Naive thymus-derived CD8-positive, alpha-beta T cell (primary cell): ENCODE data around the gene MAPKAP1. TPM values are rescaled to one million over a fixed set of nuclear protein-coding genes. Genes with fewer than 3 reads are reported as not detected.

Experiments used
- ATAC-seq, 2 donors: fragments of 150-1000 bp; cut with Tn5 transposase in 1 of 2; sonication (Bioruptor Pico), chemical (Tn5 transposase) in 1 of 2; 1 replicate in 1 of 2; 2 replicates in 1 of 2; pipeline ENCODE4 v1.10.0; 2021; ENCODE audit warnings: mild to moderate bottlenecking in 2 of 2, moderate library complexity in 2 of 2
- POLR2A ChIA-PET: fragments of 350-600 bp; sonication (Branson Sonifier 250); formaldehyde crosslinking; loops from one replicate; lab custom pipeline; 2021; ENCODE audit warnings: antibody characterized with exemption; lab: Charles Lee
- DNase-seq, 10 donors: peaks; one replicate each; pipeline versions ENCODE4 v3.0.0 to v3.0.0-alpha.2; 2020 to 2022
- H3K27ac Mint-ChIP-seq, 10 donors: one replicate each; pipeline ENCODE4 v1.8.0; 2020 to 2022; ENCODE audit warnings: mild to moderate bottlenecking in 10 of 10, mixed read lengths in 10 of 10, moderate library complexity in 4 of 10, inconsistent platforms in 1 of 10
- H3K27me3 Mint-ChIP-seq, 5 donors: one replicate each; pipeline ENCODE4 v1.8.0; 2021 to 2022; ENCODE audit warnings: mixed read lengths in 5 of 5
- H3K36me3 Mint-ChIP-seq, 3 donors: one replicate each; pipeline ENCODE4 v1.8.0; 2020 to 2022; ENCODE audit warnings: mixed read lengths in 3 of 3, mild to moderate bottlenecking in 2 of 3, inconsistent platforms in 1 of 3
- H3K4me1 Mint-ChIP-seq, 4 donors: one replicate each; pipeline ENCODE4 v1.8.0; 2021 to 2022; ENCODE audit warnings: mixed read lengths in 4 of 4
- H3K4me3 Mint-ChIP-seq, 10 donors: one replicate each; pipeline ENCODE4 v1.8.0; 2020 to 2022; ENCODE audit warnings: mild to moderate bottlenecking in 10 of 10, mixed read lengths in 10 of 10, moderate library complexity in 6 of 10, inconsistent platforms in 1 of 10
- H3K9me3 Mint-ChIP-seq, 9 donors: one replicate each; pipeline ENCODE4 v1.8.0; 2020 to 2022; ENCODE audit warnings: mixed read lengths in 9 of 9, mild to moderate bottlenecking in 3 of 9, inconsistent platforms in 1 of 9, moderate library complexity in 1 of 9
- polyA plus RNA-seq, 3 donors: library from polyadenylated mRNA; unstranded; fragments of 300-500 nt; fragmentation: Illumina TruSeq; gene quantifications; one replicate each; pipeline ENCODE4 v1.2.3, GENCODE V29; 2021
- total RNA-seq, 8 experiments: library from RNA in 2 of 8; stranded (reverse) in 2 of 8; gene quantifications; one replicate each; pipeline ENCODE4 v1.2.3 and lab custom pipeline; 2021 to 2026

MAPKAP1 gene
- total and polyA plus RNA-seq, 5 experiments from 2014 or later: 50.0 to 69.6 (median 53.5) TPM

GRCh38 chr9:125532412-125532811 lies 174.6 kb downstream of the MAPKAP1 start:
- no peak for DNase-seq
- Mint-ChIP-seq H3K4me3 (no peak overlapping the region), H3K36me3 (peaks cover 0 to 10% (median 2%) of the 10 kb centered on the region in 3 donors), H3K27ac (peak overlapping the region in 1 of 10 donors; percentile 23), H3K4me1 (peaks cover 9 to 48% (median 21%) of the 10 kb centered on the region in 4 donors), H3K9me3 (no peaks in the 10 kb centered on the region), H3K27me3 (no peaks in the 10 kb centered on the region)
- POLR2A ChIA-PET: no interaction called here
- no peak for ATAC-seq

GRCh38 chr9:125529589-125530515 lies 177.2 kb downstream of the MAPKAP1 start:
- Mint-ChIP-seq H3K9me3 (no peaks in the 10 kb centered on the region), H3K27ac (peak overlapping the region in 4 of 10 donors; percentile 16 to 84 (median 58)), H3K36me3 (peaks cover 0 to 15% (median 2%) of the 10 kb centered on the region in 3 donors), H3K4me1 (peaks cover 11 to 60% (median 25%) of the 10 kb centered on the region in 4 donors), H3K27me3 (no peaks in the 10 kb centered on the region), H3K4me3 (no peak overlapping the region)
- DNase-seq (no peak), ATAC-seq (peak in 1 of 2 donors; percentile 28)
- POLR2A ChIA-PET: interaction anchor here (0.6 kb wide), 1 partner anchor 298 kb away, joined by 5 read pairs; no protein-coding TSS in a partner anchor

- peaks cover 0 to 16% (median 2%) of the 10 kb centered on the region in 3 donors for H3K36me3 Mint-ChIP-seq
- no peaks in the 10 kb centered on the region for H3K27me3 Mint-ChIP-seq
- peak overlapping the region in 3 of 10 donors; percentile 28 to 63 (median 54) for H3K27ac Mint-ChIP-seq
- H3K4me1 Mint-ChIP-seq: peaks cover 12 to 62% (median 27%) of the 10 kb centered on the region in 4 donors
- ATAC-seq (no peak), DNase-seq (no peak)
- POLR2A ChIA-PET: no interaction called here
- no peaks in the 10 kb centered on the region for H3K9me3 Mint-ChIP-seq
- no peak overlapping the region for H3K4me3 Mint-ChIP-seq
Observed at GRCh38 chr9:125529107-125529506, 177.9 kb downstream of the MAPKAP1 start.

- Mint-ChIP-seq H3K36me3 (peaks cover 0 to 11% (median 2%) of the 10 kb centered on the region in 3 donors), H3K4me3 (no peak overlapping the region), H3K4me1 (peaks cover 20 to 71% (median 39%) of the 10 kb centered on the region in 4 donors), H3K9me3 (no peaks in the 10 kb centered on the region), H3K27me3 (no peaks in the 10 kb centered on the region), H3K27ac (peak overlapping the region in 3 of 10 donors; percentile 43 to 73 (median 53))
- POLR2A ChIA-PET: no interaction called here
- no peak for DNase-seq
- no peak for ATAC-seq
Observed at GRCh38 chr9:125527471-125528002, 179.5 kb downstream of the MAPKAP1 start.

- peaks cover 0 to 11% (median 2%) of the 10 kb centered on the region in 3 donors for H3K36me3 Mint-ChIP-seq
- no peak overlapping the region for H3K4me3 Mint-ChIP-seq
- ATAC-seq (no peak), DNase-seq (no peak)
- no peaks in the 10 kb centered on the region for H3K9me3 Mint-ChIP-seq
- H3K27ac Mint-ChIP-seq: no peak overlapping the region
- H3K4me1 Mint-ChIP-seq: peaks cover 29 to 73% (median 44%) of the 10 kb centered on the region in 4 donors
- POLR2A ChIA-PET: no interaction called here
- H3K27me3 Mint-ChIP-seq: no peaks in the 10 kb centered on the region
Observed at GRCh38 chr9:125525921-125526631, 180.9 kb downstream of the MAPKAP1 start.

GRCh38 chr9:125524583-125525355 lies 182.2 kb downstream of the MAPKAP1 start:
- ATAC-seq (no peak), DNase-seq (no peak)
- H3K27ac Mint-ChIP-seq: no peak overlapping the region
- H3K9me3 Mint-ChIP-seq: no peaks in the 10 kb centered on the region
- peaks cover 25 to 64% (median 36%) of the 10 kb centered on the region in 4 donors for H3K4me1 Mint-ChIP-seq
- peak overlapping the region in 1 of 10 donors; percentile 29 for H3K4me3 Mint-ChIP-seq
- POLR2A ChIA-PET: no interaction called here
- no peaks in the 10 kb centered on the region for H3K27me3 Mint-ChIP-seq
- peaks cover 0 to 15% (median 2%) of the 10 kb centered on the region in 3 donors for H3K36me3 Mint-ChIP-seq

- H3K27ac Mint-ChIP-seq: peak overlapping the region in 5 of 10 donors; percentile 22 to 84 (median 57)
Observed at GRCh38 chr9:125523681-125524080, 183.3 kb downstream of the MAPKAP1 start.

GRCh38 chr9:125522328-125522725 lies 184.7 kb downstream of the MAPKAP1 start:
- POLR2A ChIA-PET: interaction anchor here (1.2 kb wide), 1 partner anchor 301 kb away, joined by 3 read pairs; no protein-coding TSS in a partner anchor
- H3K27ac Mint-ChIP-seq: peak overlapping the region; percentile 45 to 90 (median 82)
- H3K27me3 Mint-ChIP-seq: no peaks in the 10 kb centered on the region
- H3K9me3 Mint-ChIP-seq: no peaks in the 10 kb centered on the region
- DNase-seq (no peak), ATAC-seq (no peak)
- peaks cover 23 to 45% (median 35%) of the 10 kb centered on the region in 4 donors for H3K4me1 Mint-ChIP-seq
- H3K36me3 Mint-ChIP-seq: peaks cover 0 to 21% (median 2%) of the 10 kb centered on the region in 3 donors
- H3K4me3 Mint-ChIP-seq: peak overlapping the region in 7 of 10 donors; percentile 10 to 74 (median 36)

More at GRCh38 chr9:125523681-125524080, 183.3 kb downstream of the MAPKAP1 start:
- ATAC-seq (no peak), DNase-seq (no peak)
- H3K36me3 Mint-ChIP-seq: peaks cover 0 to 15% (median 2%) of the 10 kb centered on the region in 3 donors
- H3K27me3 Mint-ChIP-seq: no peaks in the 10 kb centered on the region
- peaks cover 25 to 55% (median 36%) of the 10 kb centered on the region in 4 donors for H3K4me1 Mint-ChIP-seq
- POLR2A ChIA-PET: no interaction called here
- H3K9me3 Mint-ChIP-seq: no peaks in the 10 kb centered on the region
- H3K4me3 Mint-ChIP-seq: peak overlapping the region in 2 of 10 donors; percentile 31 to 45

- DNase-seq (peak in 6 of 10 donors; percentile 1 to 76 (median 34)), ATAC-seq (peak; percentile 97 to 98)
- H3K4me1 Mint-ChIP-seq: peaks cover 23 to 43% (median 35%) of the 10 kb centered on the region in 4 donors
- peaks cover 0 to 20% (median 2%) of the 10 kb centered on the region in 3 donors for H3K36me3 Mint-ChIP-seq
- no peaks in the 10 kb centered on the region for H3K27me3 Mint-ChIP-seq
- POLR2A ChIA-PET: interaction anchor here (1.2 kb wide), 1 partner anchor 302 kb away, joined by 3 read pairs; no protein-coding TSS in a partner anchor
- no peaks in the 10 kb centered on the region for H3K9me3 Mint-ChIP-seq
- H3K4me3 Mint-ChIP-seq: peak overlapping the region; percentile 9 to 74 (median 62)
- H3K27ac Mint-ChIP-seq: peak overlapping the region; percentile 45 to 90 (median 82)
Observed at GRCh38 chr9:125521462-125522327, 185.3 kb downstream of the MAPKAP1 start.

- POLR2A ChIA-PET: no interaction called here
- H3K9me3 Mint-ChIP-seq: no peaks in the 10 kb centered on the region
- DNase-seq (no peak), ATAC-seq (no peak)
- no peaks in the 10 kb centered on the region for H3K27me3 Mint-ChIP-seq
- H3K36me3 Mint-ChIP-seq: peaks cover 0 to 27% (median 4%) of the 10 kb centered on the region in 3 donors
- H3K27ac Mint-ChIP-seq: no peak overlapping the region
- H3K4me1 Mint-ChIP-seq: peaks cover 23 to 32% (median 29%) of the 10 kb centered on the region in 4 donors
- no peak overlapping the region for H3K4me3 Mint-ChIP-seq
Observed at GRCh38 chr9:125519734-125520133, 187.3 kb downstream of the MAPKAP1 start.

- ATAC-seq (no peak), DNase-seq (no peak)
- H3K27ac Mint-ChIP-seq: peak overlapping the region in 2 of 10 donors; percentile 8 to 70
- peaks cover 13 to 28% (median 20%) of the 10 kb centered on the region in 4 donors for H3K4me1 Mint-ChIP-seq
- H3K9me3 Mint-ChIP-seq: no peaks in the 10 kb centered on the region
- H3K4me3 Mint-ChIP-seq: no peak overlapping the region
- no peaks in the 10 kb centered on the region for H3K27me3 Mint-ChIP-seq
- peaks cover 0 to 32% (median 7%) of the 10 kb centered on the region in 3 donors for H3K36me3 Mint-ChIP-seq
- POLR2A ChIA-PET: no interaction called here
Observed at GRCh38 chr9:125517577-125517976, 189.4 kb downstream of the MAPKAP1 start.
